WTC11 (cell line): Measurements from ENCODE around the gene STXBP3.

Source experiments
- ATF1 ChIP-seq: sonication (generic); formaldehyde crosslinking; IDR thresholded peaks from 2 replicates; pipeline ENCODE4 v1.8.1; 2023; ENCODE audit warnings: mild to moderate bottlenecking, moderate library complexity, missing genetic modification reagents
- ATF3 ChIP-seq: sonication (generic); formaldehyde crosslinking; conservative IDR thresholded peaks from 2 replicates; pipeline ENCODE4 v1.8.1; 2022; ENCODE audit warnings: mild to moderate bottlenecking, missing genetic modification reagents
- CTCF ChIP-seq: fragments of 200-600 bp; IDR thresholded peaks from 2 replicates; pipeline ENCODE4 v1.8.0; 2022; ENCODE audit warnings: antibody characterized with exemption
- E2F4 ChIP-seq: sonication (generic); formaldehyde crosslinking; IDR thresholded peaks from 2 replicates; pipeline ENCODE4 v1.8.1; 2022; ENCODE audit warnings: low read depth, mild to moderate bottlenecking, moderate library complexity, missing genetic modification reagents, borderline replicate concordance
- E2F5 ChIP-seq: sonication (generic); formaldehyde crosslinking; IDR thresholded peaks from 2 replicates; pipeline ENCODE4 v1.8.1; 2022; ENCODE audit warnings: mild to moderate bottlenecking, moderate library complexity, missing genetic modification reagents
- FOXP4 ChIP-seq: sonication (generic); formaldehyde crosslinking; IDR thresholded peaks from 2 replicates; pipeline ENCODE4 v1.8.0; 2022; ENCODE audit warnings: mild to moderate bottlenecking, missing genetic modification reagents
- GABPB1 ChIP-seq: sonication (generic); formaldehyde crosslinking; IDR thresholded peaks from 2 replicates; pipeline ENCODE4 v1.8.1; 2023; ENCODE audit warnings: mild to moderate bottlenecking, missing genetic modification reagents
- KAT7 ChIP-seq: sonication (generic); formaldehyde crosslinking; IDR thresholded peaks from 2 replicates; pipeline ENCODE4 v1.8.1; 2023; ENCODE audit warnings: missing genetic modification reagents, mild to moderate bottlenecking, borderline replicate concordance
- MAX ChIP-seq: sonication (generic); formaldehyde crosslinking; IDR thresholded peaks from 2 replicates; pipeline ENCODE4 v1.8.0; 2022; ENCODE audit warnings: mild to moderate bottlenecking, missing genetic modification reagents
- NFE2L1 ChIP-seq: sonication (generic); formaldehyde crosslinking; IDR thresholded peaks from 2 replicates; pipeline ENCODE4 v1.8.1; 2023; ENCODE audit warnings: missing genetic modification reagents
- SP1 ChIP-seq: sonication (generic); formaldehyde crosslinking; conservative IDR thresholded peaks from 2 replicates; pipeline ENCODE4 v1.8.1; 2022; ENCODE audit warnings: missing genetic modification reagents
- TEAD4 ChIP-seq: sonication (generic); formaldehyde crosslinking; IDR thresholded peaks from 2 replicates; pipeline ENCODE4 v1.8.0; 2022; ENCODE audit warnings: mild to moderate bottlenecking, missing genetic modification reagents
- TP53 ChIP-seq: sonication (generic); formaldehyde crosslinking; IDR thresholded peaks from 2 replicates; pipeline ENCODE4 v1.8.1; 2023; ENCODE audit warnings: mild to moderate bottlenecking, missing genetic modification reagents
- ZBTB43 ChIP-seq: sonication (generic); formaldehyde crosslinking; IDR thresholded peaks from 2 replicates; pipeline ENCODE4 v1.8.1; 2023; ENCODE audit warnings: mild to moderate bottlenecking, missing genetic modification reagents

GRCh38 chr1:108817016-108817415 lies 70.5 kb downstream of the STXBP3 start:
- no peak for TF ChIP-seq CTCF
- no peak for TF ChIP-seq SP1 (CRISPR knock-in tag)
- TF ChIP-seq ATF3 (CRISPR knock-in tag): no peak
- TF ChIP-seq MAX (CRISPR knock-in tag): no peak
- no peak for TF ChIP-seq KAT7
- TF ChIP-seq ZBTB43 (CRISPR knock-in tag): no peak
- no peak for TF ChIP-seq E2F4 (CRISPR knock-in tag)
- no peak for TF ChIP-seq TP53 (CRISPR knock-in tag)
- no peak for TF ChIP-seq E2F5 (CRISPR knock-in tag)
- no peak for TF ChIP-seq TEAD4
- no peak for TF ChIP-seq FOXP4 (CRISPR knock-in tag)
- TF ChIP-seq GABPB1: no peak
- TF ChIP-seq ATF1 (CRISPR knock-in tag): no peak
- no peak for TF ChIP-seq NFE2L1 (CRISPR knock-in tag)
